GM12891 (cell line): ENCODE measurements around the gene SCPEP1.
"Not testable (repeated sequence)": the region's sequence is repeated elsewhere in the genome, so short reads cannot be mapped to it uniquely, and the experiment has no call there.

ENCODE experiments used
- DNase-seq: peaks from one replicate; pipeline ENCODE4 v3.0.0; 2011; ENCODE audit warnings: low spot score; ENCODE audit not compliant: insufficient read length
- FAIRE-seq: peaks from 2 replicates; lab custom pipeline; 2011; peaks lifted over from hg19 to GRCh38; lab: Jason Lieb, UNC
- PAX5 ChIP-seq: IDR thresholded peaks from 2 replicates; pipeline ENCODE4 v1.6.1; 2011; ENCODE audit warnings: low read length, moderate library complexity, mild to moderate bottlenecking; ENCODE audit not compliant: insufficient read depth, severe bottlenecking
- POLR2A ChIP-seq: IDR thresholded peaks from 2 replicates; pipeline ENCODE4 v1.6.1; 2011; ENCODE audit warnings: low read depth, low read length, control low read depth
- POLR2AphosphoS5 ChIP-seq: IDR thresholded peaks from 2 replicates; pipeline ENCODE4 v1.6.1; 2011; ENCODE audit warnings: low read depth, low read length, control low read depth
- POU2F2 ChIP-seq: IDR thresholded peaks from 2 replicates; pipeline ENCODE4 v1.6.1; 2011; ENCODE audit warnings: low read depth, mild to moderate bottlenecking, control low read depth, low read length, moderate library complexity
- SPI1 ChIP-seq: IDR thresholded peaks from 2 replicates; pipeline ENCODE4 v1.6.1; 2011; ENCODE audit warnings: low read depth, low read length, control low read depth
- TAF1 ChIP-seq: IDR thresholded peaks from 2 replicates; pipeline ENCODE4 v1.6.1; 2011; ENCODE audit warnings: low read depth, low read length, control low read depth

SCPEP1 gene

DNA sequence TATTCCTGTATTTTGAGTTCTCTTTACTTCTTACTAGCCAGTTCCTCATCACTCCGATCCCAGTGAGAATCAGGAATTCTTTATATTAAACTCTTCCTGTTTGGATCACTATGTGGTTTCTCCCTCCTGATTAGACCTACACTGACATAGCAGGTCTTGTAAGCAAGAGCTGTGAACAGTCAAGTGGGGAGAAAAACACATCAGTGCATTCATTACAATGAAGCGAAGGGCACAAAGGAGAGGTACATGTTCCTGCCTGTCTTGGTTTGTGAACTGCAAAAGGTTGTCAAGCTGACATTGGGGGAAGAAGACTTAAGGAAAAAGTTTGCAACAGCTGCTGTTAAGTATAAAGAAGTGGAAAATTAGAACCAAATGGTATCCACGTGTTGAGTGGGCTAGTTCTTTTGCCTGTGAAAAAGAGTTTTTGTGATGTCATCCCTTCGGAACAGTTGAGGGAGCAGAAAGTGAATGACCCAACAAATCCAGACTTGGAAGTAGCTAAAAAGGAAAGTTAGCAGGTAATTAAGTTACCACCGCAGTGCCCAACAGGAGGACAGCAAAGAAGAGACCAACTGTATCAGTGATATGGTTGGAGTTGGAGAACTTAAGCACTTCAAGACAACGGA, 41.1 kb upstream of the SCPEP1 start:
- no peak for TF ChIP-seq PAX5
- TF ChIP-seq POLR2A, result no peak
- no peak for TF ChIP-seq POLR2AphosphoS5
- no peak for TF ChIP-seq POU2F2
- no peak for TF ChIP-seq SPI1
- no peak for TF ChIP-seq TAF1
- DNase-seq (no peak), FAIRE-seq (no peak)

DNA sequence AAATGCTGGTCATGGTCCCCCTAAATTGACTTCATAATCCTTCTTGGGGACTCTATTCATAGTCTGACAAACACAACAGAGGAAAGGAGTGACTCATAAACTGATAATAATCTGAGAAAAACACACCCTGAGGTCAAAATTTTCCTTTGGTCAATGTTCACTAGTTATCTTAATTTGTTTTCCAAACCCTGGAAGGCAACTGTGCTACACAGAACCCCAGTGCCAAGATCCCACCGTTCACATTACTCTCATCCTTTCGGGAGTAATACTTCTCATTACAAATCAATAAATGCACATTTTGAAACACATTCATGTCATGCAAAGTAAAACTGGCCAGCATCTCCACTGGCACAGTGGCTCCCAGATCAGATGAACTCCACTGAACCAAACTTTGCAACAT, 40.2 kb upstream of the SCPEP1 start:
- TF ChIP-seq POU2F2, result no peak
- no peak for TF ChIP-seq POLR2A
- no peak for DNase-seq
- no peak for FAIRE-seq

DNA sequence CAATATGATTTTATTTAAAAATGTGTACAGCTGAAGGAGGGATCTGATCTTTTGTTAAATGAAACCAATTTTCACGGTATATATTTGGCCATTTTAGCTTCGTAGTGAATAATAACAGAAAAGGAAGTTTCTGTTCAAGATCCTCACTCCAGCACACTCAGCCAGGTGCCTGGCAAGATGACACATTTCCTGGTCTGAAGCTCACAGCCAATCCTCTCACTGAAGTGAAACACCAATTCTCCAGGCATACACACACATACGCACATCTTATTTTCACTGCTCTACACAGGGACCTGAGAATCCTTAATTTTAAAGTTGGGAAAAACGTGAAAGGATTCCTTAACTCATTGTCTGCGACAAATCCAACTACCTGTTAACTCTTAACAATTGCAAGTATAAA, 39.7 kb upstream of the SCPEP1 start:
- DNase-seq, result not testable (repeated sequence)
- peak; percentile 78 for FAIRE-seq

DNA sequence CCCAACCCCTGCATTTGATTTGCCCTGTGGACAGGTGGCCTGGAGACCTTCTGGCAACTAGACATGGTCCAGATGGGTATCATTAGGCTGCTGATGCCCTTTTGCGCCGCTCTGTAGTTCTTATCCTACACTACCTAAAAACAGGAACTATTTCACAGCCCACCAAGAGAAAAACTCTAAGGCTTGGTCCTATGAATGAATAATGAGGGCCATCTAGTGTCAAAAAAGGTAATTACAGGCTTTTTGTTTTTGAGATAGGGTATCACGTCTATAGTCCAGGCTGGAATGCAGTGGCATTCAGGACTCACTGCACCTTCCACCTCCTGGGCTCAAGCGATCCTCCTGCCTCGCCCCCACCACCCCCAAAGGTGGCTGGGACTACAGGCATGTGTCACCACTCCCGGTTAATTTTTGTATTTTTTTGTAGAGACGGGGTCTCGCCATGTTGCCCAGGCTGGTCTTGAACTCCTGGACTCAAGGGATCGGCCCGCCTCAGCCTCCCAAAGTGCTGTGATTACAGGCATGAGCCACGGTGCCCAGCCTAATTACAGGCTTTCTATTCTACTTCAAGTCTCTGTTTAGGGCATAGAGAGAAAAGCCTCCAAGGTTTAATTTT, 38.0 kb upstream of the SCPEP1 start:
- TF ChIP-seq POLR2AphosphoS5 (no peak), TAF1 (no peak), POLR2A (no peak), PAX5 (no peak), SPI1 (no peak), POU2F2 (no peak)
- FAIRE-seq (peak; percentile 59), DNase-seq (peak; percentile 30)

DNA sequence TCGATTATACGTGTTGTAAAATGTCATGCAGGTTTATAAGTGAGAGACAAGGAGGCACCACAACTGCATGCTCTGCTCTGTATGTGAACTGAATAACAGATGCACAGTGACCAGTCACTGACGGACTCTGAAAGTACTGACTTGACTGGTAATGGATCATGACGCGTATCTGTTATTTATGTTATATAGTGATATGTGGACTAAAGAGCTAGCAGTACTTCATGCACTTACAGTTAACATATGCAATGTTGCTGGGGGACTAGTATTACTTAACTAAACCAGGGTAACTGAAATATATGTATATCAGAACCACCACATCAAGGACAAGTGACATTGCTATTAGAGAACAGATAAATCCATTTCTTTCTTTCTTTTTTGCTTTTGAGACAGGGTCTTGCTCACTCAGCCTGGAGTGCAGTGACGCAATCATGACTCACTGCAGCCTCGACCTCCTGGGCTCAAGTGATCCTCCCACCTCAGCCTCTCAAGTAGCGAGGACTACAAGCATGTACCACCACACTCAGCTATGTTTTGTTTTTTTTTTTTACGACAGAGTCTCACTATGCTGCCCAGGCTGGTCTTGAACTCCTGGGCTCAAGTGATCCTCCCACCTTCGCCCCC, 34.3 kb upstream of the SCPEP1 start:
- FAIRE-seq, result no peak
- DNase-seq, result no peak
- TF ChIP-seq PAX5, result no peak
- TF ChIP-seq TAF1, result no peak
- TF ChIP-seq SPI1, result no peak
- no peak for TF ChIP-seq POLR2A
- no peak for TF ChIP-seq POLR2AphosphoS5
- TF ChIP-seq POU2F2, result no peak

DNA sequence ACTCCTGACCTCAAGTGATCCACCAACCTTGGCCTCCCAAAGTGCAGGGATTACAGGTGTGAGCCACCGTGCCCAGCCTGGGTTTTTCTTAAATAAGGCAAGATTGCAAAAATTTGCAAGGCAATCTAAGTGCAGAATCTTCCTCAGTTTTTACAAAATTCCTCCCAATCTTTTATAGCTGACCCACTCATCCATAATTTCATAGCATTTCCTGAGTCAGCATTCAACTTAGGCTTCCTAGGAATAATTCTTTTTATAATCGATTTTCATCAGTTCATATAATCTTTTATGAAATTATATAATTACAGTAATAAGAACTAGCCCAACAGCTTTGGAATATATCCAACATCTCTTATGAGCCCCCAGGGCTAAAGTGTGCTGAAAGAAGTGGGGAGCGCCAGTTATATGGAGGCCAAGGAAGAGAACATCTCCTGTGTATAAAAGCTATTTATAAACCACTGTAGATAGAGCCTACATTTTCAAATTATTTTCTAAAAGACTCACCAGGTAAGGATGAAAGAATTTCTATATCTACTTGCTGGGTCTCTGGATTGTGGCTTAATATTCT, 31.9 kb upstream of the SCPEP1 start:
- FAIRE-seq, result no peak
- no peak for DNase-seq
- TF ChIP-seq PAX5, result no peak
- no peak for TF ChIP-seq POU2F2
- no peak for TF ChIP-seq POLR2AphosphoS5
- TF ChIP-seq TAF1, result no peak
- no peak for TF ChIP-seq POLR2A
- TF ChIP-seq SPI1, result no peak

DNA sequence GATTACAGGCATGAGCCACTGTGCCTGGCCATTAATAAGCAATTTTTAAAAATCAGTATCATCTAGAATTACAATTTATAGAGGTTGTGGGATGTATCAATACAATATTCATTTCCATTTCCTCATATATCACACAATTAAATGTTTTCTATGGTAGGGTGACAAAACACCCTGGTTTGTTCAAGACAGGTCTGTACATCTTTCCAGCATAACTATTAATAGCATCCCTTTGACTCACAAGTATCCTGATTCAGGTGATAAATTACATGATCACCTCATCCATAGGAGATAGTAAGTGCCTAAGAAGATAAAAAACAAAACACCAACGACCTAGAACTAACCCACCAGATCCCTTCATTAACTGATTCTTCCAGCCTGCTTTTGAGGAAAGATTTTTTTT, 30.2 kb upstream of the SCPEP1 start:
- TF ChIP-seq PAX5, result no peak
- no peak for TF ChIP-seq POLR2A
- no peak for TF ChIP-seq SPI1
- no peak for TF ChIP-seq TAF1
- TF ChIP-seq POU2F2, result no peak
- TF ChIP-seq POLR2AphosphoS5, result no peak
- DNase-seq (no peak), FAIRE-seq (no peak)

DNA sequence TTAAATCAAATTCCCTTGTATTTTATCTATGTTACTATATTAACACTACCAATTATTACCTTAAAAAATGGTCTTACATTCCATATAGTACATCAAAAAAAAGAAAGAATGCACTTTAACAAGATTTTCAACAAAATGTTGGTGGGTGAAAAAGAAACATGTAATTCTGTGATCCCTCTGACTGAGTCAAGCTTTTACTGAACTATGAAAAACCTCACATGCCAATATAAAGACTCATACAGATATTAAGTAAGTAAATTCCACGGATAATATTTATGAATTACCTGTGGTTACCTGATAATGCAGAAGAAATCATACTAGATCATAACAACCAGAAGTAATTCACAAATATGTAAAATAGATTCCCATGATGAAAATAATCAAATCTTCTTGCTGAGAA, 29.4 kb upstream of the SCPEP1 start:
- FAIRE-seq, result no peak
- TF ChIP-seq SPI1, result no peak
- no peak for TF ChIP-seq TAF1
- TF ChIP-seq POU2F2, result no peak
- TF ChIP-seq PAX5, result no peak
- TF ChIP-seq POLR2A, result no peak
- TF ChIP-seq POLR2AphosphoS5, result no peak
- no peak for DNase-seq

DNA sequence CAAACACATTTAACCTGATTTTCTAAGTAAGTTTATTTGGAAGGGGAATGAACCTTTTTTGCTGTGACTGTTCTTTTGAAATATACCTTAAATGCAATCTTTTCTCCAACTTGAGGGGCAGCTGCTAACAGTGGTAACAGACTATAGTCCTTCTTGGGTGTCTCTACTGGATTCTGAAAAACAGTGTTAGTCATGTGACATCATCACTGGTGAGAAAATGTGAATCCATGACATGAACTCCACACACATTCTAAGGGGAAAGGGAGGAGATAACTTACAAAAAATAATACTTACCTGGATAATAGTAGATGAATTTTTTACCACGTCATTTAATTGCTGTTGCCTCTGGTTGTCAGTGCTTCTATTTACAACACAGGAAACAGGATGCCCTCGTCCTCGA, 28.3 kb upstream of the SCPEP1 start:
- DNase-seq (no peak), FAIRE-seq (no peak)
- TF ChIP-seq TAF1 (no peak), PAX5 (no peak), POLR2AphosphoS5 (no peak), POLR2A (no peak), POU2F2 (no peak), SPI1 (no peak)

DNA sequence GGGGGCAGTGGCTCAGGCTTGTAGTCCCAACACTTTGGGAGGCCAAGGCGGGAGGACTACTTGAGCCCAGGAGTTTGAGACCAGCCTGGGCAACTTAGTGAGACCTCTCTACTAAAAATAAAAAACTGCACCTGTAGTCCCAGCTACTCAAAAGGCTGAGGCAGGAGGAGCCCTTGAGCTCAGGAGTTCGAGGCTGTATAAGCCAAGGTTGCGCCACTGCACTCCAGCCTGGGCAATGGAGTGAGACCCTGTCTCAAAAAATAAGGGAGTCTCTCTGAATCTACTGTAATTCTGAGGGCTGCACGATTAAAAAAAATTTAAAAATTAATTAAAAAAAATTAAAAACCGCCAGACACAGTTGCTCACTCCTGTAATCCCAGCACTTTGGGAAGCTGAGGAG, 20.9 kb upstream of the SCPEP1 start:
- FAIRE-seq (no peak), DNase-seq (no peak)
- TF ChIP-seq TAF1, result no peak
- TF ChIP-seq SPI1, result no peak
- no peak for TF ChIP-seq POLR2AphosphoS5
- no peak for TF ChIP-seq PAX5
